NCI-H2196 treated with DMSO at 0.1 percent for 48 hours (cell line): ENCODE results near the gene MSL3B.
A peak's percentile ranks its signal among the peaks of the same experiment; 100 is the strongest.
"Not testable (repeated sequence)": the region's sequence is repeated elsewhere in the genome, so short reads cannot be mapped to it uniquely, and the experiment has no call there.

Experiments used
- DNase-seq: peaks from one replicate; lab custom pipeline; 2025; ENCODE audit not compliant: unreplicated experiment; lab: John Stamatoyannopoulos, UW

MSL3B gene

DNA sequence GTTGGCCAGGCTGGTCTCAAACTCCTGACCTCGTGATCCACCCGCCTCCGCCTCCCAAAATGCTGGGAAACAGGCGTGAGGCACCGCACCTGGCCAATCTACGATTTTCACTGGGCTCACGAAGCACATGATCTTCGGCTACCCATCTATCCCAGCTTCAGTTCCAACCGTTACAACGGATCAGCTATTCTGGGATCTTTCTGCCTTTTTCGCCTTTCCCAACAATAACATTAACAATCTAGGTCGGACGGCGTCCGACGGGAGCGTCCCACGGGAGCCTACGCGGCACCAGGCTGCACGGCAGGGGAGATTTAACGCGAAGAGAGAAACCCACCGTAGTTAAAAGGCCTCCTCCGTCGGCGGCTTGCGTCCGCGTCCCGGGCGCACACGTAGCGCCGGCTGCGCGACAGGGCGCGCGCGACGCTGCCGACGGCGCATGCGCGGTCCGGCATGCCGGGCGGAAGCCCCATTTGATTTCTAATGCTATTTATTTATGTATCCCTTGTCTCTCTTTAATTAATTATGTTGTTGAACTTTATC lies at the start of gene MSL3B:
TSS of gene MSL3B (minus strand) at position 394 of the 540 bp plus-strand sequence.
- peak; percentile 22 for DNase-seq

DNA sequence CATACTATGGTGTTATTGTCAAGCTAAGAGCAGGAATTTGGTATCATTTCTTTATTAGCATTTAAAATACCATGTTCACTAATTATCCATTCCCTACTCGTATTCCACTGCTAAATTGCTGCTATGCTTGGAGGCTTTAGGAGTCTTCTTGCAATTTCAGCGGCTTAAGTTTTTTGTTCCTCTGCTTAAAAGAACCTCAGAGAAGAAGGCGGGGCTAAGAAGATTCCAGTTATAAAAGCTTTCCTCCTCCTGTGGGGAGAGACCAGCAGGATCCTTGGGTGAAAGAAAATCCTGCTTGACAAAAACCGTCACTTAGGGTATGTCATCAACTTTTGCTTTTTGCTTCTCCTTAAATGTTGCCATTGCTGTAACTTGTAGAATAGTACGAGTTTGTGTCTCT lies 48.9 kb upstream of the MSL3B start, which contains the start of gene TRPM8:
TSS of gene TRPM8 (plus strand) at position 258 of the 400 bp plus-strand sequence. CDS start 9,165 bp downstream, outside the sequence.
- no peak for DNase-seq

DNA sequence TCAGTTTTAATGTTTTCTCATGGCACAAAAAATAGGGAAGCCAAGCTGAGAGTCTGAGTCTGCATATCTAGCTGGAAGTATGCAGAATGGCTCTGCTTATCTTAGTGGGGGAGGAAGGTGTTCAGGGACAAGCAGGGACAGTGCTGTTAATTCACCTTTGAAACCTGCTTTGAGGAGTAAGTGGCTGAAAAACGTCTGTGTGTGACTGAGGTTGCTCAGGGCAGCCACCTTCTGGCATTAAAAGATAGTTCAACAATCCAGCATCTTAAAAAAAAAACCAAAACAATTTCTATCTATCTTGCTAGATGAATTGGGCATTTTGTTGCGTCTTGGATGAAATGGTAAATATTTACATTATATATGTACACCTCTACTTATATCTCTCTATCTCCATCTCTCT lies 46.9 kb upstream of the MSL3B start:
- peak; percentile 27 for DNase-seq

DNA sequence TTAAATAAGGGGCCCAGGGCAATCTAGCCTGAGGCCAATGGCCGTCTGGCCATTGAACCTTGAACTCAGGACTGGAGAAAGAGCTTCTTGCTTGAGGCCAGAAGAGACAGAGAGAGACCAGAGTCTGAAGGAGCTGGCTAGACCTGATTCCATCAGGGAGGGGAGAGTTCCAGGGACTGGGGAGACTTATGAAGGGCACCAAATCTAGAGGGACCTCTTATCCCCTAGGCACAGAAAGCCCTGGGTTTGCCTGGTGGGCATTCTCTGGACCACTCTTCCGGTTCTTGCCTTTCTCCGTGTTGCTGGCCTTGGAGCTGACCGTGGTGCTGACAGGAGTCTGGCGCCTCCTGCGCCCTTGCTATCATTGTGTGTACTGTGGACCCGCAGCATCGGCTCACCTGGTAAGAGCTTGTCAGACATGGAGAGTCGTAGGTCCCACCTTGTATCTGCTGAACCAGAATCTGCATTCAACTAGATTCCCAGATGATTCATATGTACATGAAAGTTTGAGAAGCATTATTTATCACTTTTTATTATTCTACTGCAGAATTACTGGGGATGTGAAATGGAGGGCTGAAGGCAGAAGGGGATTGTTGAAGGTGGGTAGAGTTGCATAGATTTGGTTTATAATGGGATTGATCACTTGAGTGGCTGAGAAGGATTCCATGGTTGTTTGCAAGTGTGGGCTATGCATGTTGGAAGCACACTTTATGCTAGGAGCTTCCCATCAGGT lies 44.7 kb upstream of the MSL3B start:
- DNase-seq = no peak

DNA sequence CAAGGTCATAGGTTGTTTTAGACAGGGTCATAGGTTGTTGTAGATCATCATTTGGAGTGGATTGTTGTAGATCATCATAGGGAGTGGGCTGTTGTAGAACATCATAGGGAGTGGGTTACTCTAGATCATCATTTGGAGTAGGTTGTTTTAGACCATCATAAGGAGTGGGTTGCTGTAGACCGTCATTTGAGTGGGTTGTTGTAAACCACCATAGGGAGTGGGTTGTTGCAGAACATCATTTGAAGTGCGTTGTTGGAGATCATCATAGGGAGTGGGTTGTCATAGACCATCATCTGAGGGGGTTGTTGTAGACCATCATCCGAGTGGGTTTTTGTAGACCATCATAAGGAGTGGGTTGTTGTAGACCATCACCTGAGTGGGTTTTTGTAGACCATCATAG lies 39.4 kb upstream of the MSL3B start:
- no peak for DNase-seq

DNA sequence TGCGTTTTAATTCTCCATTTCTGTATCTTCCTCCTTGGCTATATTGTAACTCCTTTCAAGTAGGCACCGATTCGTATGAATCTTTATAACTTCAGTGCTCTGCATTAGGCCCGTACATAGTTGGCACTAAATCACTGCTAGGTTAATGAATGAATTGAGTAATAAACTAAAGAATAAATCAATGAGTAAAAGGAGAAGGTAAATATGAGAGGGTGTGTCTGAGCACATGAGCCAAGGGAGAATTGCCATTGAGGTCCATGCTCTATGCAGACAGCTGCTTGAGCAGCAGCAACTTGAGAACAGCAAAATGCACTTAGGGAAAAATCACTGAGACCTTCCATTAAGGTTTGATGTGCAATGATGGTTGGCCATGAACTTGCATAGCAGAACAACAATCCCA lies 37.8 kb upstream of the MSL3B start:
- DNase-seq = no peak

DNA sequence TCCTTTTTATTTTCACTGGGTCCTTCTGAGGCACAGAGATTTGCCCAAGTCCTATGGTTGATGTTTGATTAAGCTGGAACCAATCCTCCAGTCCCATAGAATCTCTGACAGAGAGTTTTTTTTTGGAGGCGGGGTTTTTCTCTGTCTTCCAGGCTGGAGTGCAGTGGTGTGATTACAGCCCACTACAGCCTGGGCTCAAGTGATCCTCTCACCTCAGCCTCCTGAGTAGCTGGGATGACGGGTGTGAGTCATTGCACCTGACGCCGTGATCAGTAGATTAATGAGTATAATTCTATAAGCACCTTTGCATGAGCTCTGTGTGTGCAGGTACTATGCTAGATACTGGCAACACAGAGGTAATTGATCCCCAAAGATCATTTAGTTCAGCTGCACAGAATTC lies 33.7 kb upstream of the MSL3B start:
- no peak for DNase-seq

DNA sequence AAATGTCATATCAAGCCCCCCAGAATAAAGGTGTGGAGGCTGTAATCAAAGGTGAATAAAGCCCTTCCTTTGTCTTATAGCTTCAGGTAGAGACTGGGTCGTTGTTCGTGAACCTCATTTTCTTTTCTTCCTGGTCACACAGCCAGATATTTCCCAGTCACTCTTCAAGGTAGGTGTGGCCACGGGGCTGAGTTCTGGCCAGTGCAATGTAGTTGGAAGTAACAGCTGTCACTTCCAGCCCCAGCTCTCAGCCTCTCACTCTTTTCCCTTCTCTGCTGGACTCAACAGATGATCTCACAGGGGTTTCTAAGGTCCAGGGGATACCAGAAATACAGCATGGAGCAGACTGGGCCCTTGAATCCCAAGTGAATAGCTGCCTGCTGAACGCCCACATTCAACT lies 33.2 kb upstream of the MSL3B start:
- DNase-seq = no peak

DNA sequence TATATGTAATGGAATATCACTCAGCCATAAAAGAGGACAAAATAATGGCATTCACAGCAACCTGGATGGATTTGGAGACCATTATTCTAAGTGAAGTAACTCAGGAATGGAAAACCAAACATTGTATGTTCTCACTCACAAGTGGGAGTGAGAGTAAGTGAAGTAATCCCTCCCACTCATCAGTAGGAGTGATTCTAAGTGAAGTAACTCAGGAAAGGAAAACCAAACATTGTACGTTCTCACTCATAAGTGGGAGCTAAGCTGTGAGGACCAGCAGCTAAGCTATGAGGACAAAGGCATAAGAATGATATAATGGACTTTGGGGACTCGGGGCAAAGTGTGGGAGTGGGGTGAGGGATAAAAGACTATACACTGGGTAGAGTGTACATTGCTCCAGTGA lies 28.1 kb upstream of the MSL3B start:
- not testable (repeated sequence) for DNase-seq

DNA sequence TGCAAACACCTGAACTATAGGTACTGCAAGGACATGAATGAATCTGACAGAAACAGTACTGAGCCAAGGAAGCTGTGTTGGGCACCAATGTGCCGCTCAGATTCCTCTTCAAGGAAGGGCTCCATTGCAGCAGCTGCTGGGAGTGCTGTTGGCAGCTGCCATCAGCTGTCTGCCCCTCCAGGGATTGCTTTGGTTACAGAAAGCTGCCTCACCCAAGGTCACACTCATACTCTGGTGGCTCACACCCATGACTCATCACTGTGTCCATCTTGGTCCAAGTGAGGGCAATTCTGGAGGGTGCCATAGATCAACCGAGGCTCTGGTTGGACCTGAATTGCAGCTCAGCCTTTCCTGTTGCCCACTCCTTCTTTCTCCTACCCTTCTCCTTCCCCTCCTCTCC lies 24.6 kb upstream of the MSL3B start:
- no peak for DNase-seq

DNA sequence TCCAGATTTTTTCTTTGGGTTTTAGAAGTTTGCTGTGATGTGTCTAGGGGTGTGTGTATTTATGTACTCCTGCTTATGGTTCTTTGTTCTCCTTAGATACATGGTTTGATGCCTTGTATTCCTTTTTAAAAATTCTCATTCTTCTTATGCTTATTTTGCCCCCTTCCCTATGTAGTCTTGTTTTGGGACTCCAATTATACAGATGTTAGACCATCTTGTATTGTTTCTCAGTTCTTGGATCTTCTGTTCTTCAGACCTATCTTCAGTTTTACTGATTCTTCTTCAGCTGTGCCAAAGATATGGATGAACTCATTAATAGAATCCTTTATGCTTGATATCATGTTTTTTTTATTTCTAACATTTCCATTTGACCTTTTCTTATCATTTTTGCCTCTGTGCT lies 14.2 kb upstream of the MSL3B start:
- DNase-seq = no peak

DNA sequence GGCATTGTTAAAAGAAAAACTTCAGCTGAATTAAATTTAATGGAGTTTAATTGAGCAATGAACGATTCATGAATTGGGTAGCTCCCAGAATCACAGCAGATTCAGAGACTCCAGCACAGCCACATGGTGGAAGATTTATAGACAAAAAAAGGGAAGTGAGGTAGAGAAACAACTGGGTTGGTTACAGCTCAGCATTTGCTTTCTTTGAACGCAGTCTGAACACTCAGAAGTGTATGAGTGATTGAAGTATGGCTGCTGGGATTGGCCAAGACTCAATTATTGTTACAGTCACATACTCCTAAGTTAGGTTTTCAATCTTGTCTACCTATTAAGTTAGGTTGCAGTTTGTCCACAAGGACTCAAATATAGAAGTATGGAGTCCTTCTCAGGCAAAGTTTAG lies 3.9 kb upstream of the MSL3B start:
- DNase-seq = not testable (repeated sequence)

DNA sequence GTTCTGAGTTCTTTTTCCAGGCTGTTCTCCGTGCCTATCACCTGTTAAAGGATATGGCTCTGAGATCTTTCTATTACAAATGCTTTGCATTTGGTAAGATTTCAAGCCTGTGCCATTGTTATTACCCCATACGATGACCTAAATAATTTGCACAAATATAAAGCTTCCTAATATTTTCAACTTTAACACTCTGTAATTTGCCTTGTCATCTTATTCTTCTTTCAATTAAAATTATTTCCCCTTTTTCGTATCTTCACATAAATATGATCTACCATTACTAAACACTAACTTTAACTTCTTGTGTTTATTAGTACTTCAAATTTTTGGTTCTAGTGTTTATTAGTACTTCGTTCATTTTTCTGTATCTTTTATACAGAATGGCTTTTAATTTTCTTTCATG lies 3.2 kb upstream of the MSL3B start:
- DNase-seq = no peak

DNA sequence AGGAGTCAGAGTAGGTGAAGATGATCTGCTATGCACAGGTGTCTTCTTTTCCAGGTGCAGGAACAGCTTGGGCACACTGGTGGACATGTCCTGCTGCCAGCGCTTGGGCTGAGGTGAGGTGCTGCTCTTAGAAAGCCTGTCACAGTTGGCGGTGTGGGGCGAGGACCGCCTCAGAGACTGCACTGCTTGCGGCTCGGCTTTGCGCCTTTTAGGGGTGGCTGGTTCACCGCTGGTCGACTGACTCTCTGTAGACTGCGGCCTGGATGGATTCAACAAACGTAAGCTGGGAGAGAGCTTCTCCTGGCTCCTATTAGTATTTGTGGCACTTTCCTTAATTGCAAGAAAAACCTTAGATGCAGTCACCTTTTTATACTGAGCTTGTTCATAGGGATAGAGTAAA lies 1.7 kb downstream of the MSL3B start:
- no peak for DNase-seq

DNA sequence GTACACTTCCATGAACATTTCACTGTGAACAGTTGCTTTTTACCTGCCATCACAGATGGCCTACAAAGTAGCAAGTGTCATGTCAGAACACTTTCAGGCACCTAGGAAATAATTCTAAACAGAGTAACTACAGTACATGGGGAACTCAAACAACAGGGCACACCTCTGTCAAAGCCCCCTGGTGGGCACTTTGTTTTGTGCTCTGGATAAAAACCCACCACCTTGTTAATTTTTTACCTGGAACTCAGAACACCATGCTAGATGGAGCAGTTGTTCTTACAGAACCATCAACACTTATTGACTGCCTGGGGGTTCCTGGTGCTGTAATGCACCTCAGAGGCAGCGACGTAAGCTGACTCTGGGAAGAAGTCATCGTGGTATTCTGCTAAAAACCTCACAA lies 2.3 kb downstream of the MSL3B start:
- no peak for DNase-seq

DNA sequence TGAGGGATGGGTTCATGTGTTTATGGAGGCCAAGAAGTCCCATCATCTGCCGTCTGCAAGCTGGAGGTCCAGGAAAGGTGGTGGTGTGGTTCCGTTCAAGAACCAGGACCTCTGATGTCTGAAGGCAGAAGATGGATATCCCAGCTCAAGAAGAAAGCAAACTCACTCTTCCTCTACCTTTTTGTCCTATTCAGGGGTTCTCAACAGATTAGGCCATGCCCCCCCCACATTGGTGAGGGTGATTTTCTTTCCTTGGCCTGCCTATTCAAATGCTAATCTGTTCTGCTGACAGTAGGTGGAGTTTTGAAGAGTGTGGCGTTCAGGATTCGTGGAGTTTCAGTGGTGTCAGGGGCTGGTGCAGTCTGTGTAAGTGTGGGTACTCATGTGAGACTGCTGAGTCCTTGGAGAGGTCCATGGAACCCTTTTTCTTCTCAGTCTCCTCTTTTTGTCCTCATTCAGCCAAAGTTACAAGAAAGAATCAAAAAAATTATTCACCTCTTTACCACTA lies 5.9 kb downstream of the MSL3B start:
- no peak for DNase-seq

DNA sequence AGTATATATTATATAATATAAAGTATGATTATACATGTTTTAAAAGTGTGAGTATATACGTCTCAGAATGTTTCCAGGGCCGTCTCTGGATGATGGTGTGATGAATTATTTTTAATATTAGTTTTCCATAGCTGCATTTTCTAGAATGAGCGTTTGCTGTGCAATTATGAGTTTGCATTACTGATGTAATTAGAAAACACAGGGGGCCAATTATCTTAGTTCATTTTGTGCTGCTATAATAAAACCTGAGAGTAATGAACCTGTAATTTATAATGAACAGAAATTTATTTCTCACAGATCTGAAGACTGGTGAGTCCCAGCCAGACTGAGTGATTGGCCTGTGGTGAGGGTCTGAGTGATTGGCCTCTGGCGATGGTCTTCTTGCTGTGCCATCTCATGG lies 9.9 kb downstream of the MSL3B start:
- no peak for DNase-seq

DNA sequence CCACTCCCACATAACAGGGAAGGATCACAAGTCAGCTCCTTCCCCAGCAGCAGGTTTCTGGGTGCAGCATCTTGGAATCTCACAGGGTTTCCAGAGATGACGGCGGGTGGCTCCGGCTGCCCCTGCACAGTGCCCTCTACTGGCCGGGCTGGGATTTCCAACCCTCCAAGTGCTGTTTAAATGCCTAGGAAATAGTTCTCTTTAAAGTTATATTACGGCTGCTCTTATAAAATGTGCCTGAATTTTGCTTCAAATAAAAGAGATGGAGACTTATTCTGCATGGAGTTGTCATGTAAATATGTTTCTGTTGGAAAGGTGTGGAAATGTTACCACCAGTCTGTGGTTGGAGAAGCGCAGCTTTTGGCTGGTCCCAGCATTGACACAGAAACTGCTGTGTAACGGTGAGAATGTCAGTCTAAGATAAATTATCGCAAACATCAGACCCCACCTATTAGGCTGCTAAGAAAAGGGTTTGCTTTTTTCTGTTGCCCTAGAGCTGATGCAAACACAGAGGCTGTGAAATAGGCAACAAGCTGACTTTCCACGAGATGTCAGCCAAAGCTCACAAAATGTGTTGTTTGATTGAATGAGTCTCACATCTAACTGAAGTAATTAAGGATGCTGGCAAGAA lies 10.6 kb downstream of the MSL3B start:
- DNase-seq = no peak

DNA sequence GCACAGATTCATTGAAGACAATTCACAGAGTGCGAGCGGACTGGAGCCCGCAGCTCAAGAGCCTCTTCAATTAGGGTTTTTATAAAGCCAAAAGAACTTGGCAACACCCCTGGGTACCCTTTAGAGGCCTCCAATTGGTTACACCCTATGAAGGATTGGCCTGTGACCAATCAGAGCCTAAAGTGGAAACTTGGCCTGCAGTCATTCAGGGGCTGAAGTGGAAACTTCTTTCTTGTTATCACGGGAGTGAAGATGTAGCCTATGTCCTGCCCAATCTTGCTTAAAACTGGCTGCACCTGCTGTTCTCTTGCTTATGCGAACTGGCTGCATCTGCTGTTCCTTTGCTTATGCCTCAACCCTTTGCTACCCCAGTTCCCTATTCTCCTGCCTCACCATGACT lies 12.0 kb downstream of the MSL3B start:
- DNase-seq = no peak

DNA sequence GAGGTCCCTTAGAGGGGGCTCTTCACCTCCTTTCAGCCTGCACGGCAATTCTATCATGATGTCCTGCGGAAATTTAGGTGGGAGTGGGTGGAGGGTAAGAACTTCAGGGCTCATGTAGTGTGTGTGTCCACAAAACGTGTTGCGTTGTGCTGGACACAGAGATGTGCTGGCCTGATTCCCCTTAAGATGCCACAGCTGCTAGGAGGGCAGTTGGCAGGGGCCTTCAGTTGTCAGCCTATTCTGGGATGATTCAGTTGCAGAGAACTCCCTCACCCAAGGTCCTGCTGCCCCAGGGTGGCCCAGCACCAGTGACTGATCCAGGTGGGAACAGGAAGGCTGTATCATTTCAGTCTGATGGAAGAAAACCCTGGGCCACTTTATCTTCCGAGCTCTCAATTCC lies 12.8 kb downstream of the MSL3B start:
- DNase-seq = no peak

DNA sequence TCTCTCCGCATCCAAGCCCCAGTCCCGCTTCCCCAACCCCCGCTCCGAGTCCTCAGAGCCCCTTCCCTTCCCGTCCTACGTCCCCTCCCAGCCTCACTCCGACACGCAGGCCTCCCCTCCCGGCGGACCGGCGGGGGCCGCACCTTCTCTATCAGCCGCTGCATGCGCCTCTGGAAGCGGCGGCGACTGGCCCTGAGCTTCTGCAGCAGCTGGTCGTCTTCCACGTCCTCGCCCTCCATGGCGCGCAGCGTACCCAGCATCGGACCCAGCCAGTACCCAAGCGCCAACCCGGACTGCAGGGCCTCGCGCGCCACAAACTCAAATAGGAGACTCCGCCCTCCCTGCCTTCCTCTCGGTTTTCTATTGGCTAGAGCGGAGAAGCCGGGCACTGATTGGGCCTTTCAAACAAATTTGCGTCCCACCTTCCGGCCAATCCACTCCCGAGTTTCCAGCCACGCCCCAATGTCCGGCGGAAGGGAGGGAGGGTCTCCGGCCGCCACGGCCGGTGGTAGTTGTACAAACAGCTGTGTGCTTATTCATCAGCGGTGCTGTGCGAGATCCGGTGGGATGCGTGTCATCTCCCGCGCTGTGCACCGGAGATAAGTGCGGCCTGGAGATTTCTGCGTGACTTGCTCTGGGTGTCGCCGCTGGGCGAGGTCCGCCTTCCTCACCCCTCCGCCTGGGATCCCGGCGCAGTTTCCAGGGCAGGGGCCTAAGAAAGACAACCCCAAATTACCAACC lies 13.8 kb downstream of the MSL3B start, which contains the start of gene HJURP:
TSS of gene HJURP (minus strand) at position 295 of the 741 bp plus-strand sequence. CDS start at position 260, 35 bp downstream.
- peak; percentile 95 for DNase-seq

DNA sequence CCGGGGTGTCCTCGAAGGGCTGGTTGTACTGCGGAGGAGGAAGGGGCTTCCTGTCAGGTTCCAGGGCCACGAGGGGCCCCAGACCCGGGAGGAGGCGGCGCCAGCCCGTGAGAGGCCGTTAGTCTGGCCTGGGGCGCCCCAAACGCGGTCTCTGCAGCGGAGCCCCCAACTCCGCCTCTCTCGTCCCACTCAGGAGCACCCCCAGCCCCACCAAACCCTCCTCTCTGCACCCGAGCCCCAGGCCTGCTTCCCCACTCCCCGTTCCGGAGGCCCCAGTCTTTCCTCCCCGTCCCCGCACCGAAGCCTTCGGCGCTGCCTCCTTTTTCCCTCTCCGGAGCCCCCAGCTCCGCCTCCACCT lies 14.3 kb downstream of the MSL3B start:
- DNase-seq = no peak
